Sigmoid colon (tissue), 7 donors: ENCODE measurements around the gene SIRPA. TPM values are rescaled to one million over a fixed set of nuclear protein-coding genes. Genes with fewer than 3 reads are reported as not detected.

Source experiments
- DNase-seq: peaks from one replicate; pipeline ENCODE4 v3.0.0-alpha.2; 2019
- H3K27ac ChIP-seq, 4 donors: fragments of 200-600 bp; sonication (generic); one replicate each; pipeline ENCODE4 v1.5.1; 2016 to 2019; ENCODE audit warnings: mild to moderate bottlenecking in 1 of 4
- H3K27me3 ChIP-seq, 3 donors: fragments of 200-600 bp; sonication (generic); one replicate each; pipeline ENCODE4 v1.5.1; 2019; ENCODE audit warnings: mild to moderate bottlenecking in 1 of 3
- H3K36me3 ChIP-seq, 4 donors: fragments of 200-600 bp; sonication (generic); one replicate each; pipeline ENCODE4 v1.5.1; 2016 to 2019
- H3K4me1 ChIP-seq, 4 donors: fragments of 200-600 bp; sonication (generic); one replicate each; pipeline ENCODE4 v1.5.1; 2017 to 2019
- H3K4me3 ChIP-seq, 4 donors: fragments of 200-600 bp; sonication (generic); one replicate each; pipeline ENCODE4 v1.5.1; 2017 to 2019; ENCODE audit warnings: mild to moderate bottlenecking in 2 of 4, moderate library complexity in 1 of 4
- H3K9me3 ChIP-seq, 4 donors: fragments of 200-600 bp in 3 of 4; sonication (generic) in 3 of 4; one replicate each; pipeline versions ENCODE4 v1.5.1 to v1.6.1; 2013 to 2019
- CTCF ChIP-seq, 4 experiments: fragments of 450-650 bp in 3 of 4; fragments of 200-600 bp in 1 of 4; IDR thresholded peaks; one replicate each; pipeline ENCODE4 v1.5.1; 2016 to 2019; ENCODE audit warnings: antibody characterized with exemption in 4 of 4, mild to moderate bottlenecking in 3 of 4, moderate library complexity in 2 of 4
- EP300 ChIP-seq, 4 donors: sonication (generic); formaldehyde crosslinking; IDR thresholded peaks; one replicate each; pipeline ENCODE4 v1.6.1; 2017; ENCODE audit warnings: antibody characterized with exemption in 4 of 4
- POLR2A ChIP-seq, 2 donors: fragments of 450-650 bp; IDR thresholded peaks; one replicate each; pipeline ENCODE4 v1.6.1; 2016; ENCODE audit warnings: antibody characterized with exemption in 2 of 2, mild to moderate bottlenecking in 2 of 2, moderate library complexity in 2 of 2
- POLR2AphosphoS5 ChIP-seq, 4 donors: sonication (generic); formaldehyde crosslinking; IDR thresholded peaks; one replicate each; pipeline ENCODE4 v1.6.1; 2017; ENCODE audit warnings: antibody characterized with exemption in 4 of 4
- WGBS, 2 donors: extraction: QIAGEN DNeasy Blood & Tissue Kit; methylation state at CpG; one replicate each; pipeline ENCODE4 v1.1.7; 2013; 5-methylcytosine and 5-hydroxymethylcytosine counted together
- intact Hi-C: fragments of 100-400 bp; cut with DNase I; formaldehyde crosslinking; loops from one replicate; pipeline ENCODE4 v1.15.1; 2023
- polyA plus RNA-seq, 3 donors: library from polyadenylated mRNA; stranded (reverse); fragments of 200-250 nt; gene quantifications; one replicate each; pipeline ENCODE4 v1.2.3, GENCODE V29; 2013
- total RNA-seq, 4 donors: library from RNA; depleted of rRNA; stranded (reverse); fragments of >200 nt; gene quantifications; one replicate each; pipeline ENCODE4 v1.1.0, GENCODE V29; 2016
- donor health status: healthy with polysubstance abuse.
- donor health status: Bipolar disorder and iron deficiency.
- donor health status: healthy.

SIRPA gene
- total and polyA plus RNA-seq, 7 donors: 8.4 to 25.5 (median 16.3) TPM

- no peaks in the 10 kb centered on the region for H3K9me3 ChIP-seq
- H3K27me3 ChIP-seq: no peaks in the 10 kb centered on the region
- H3K4me3 ChIP-seq: peak overlapping the region; percentile 72 to 87 (median 76)
- H3K36me3 ChIP-seq: peaks cover 0 to 7% (median 0%) of the 10 kb centered on the region in 4 donors
- TF ChIP-seq CTCF (IDR thresholded peaks at IDR 0.05) (no peak), POLR2AphosphoS5 (IDR thresholded peaks at IDR 0.05) (peak in 1 of 4 donors; percentile 57)
- H3K4me1 ChIP-seq: peaks cover 0 to 62% (median 52%) of the 10 kb centered on the region in 4 donors
- intact Hi-C loops: loop anchor here (2.0 to 10.0 kb wide), 5 partner anchors 40 to 980 kb away; partner anchors contain the start of genes PTPRA and SNPH
- peak overlapping the region; percentile 93 to 94 (median 94) for H3K27ac ChIP-seq
- 0 to 1% methylated on average over 70 of the region's 70 CpGs for WGBS, 2 donors
- DNase-seq: peak; percentile 87
These were observed 696 bp upstream of the SIRPA start for GRCh38 chr20:1894471-1894950.

GRCh38 chr20:1895674-1896483 lies 672 bp downstream of the SIRPA start:
- H3K9me3 ChIP-seq: no peaks in the 10 kb centered on the region
- H3K4me1 ChIP-seq: peaks cover 0 to 76% (median 66%) of the 10 kb centered on the region in 4 donors
- no peaks in the 10 kb centered on the region for H3K27me3 ChIP-seq
- DNase-seq: peak; percentile 82
- intact Hi-C loops: loop anchor here (2.0 to 10.0 kb wide), 5 partner anchors 39 to 979 kb away; partner anchors contain the start of genes PTPRA and STK35
- TF ChIP-seq CTCF (IDR thresholded peaks at IDR 0.05): no peak
- no peak for TF ChIP-seq POLR2AphosphoS5 (IDR thresholded peaks at IDR 0.05)
- TF ChIP-seq POLR2A (IDR thresholded peaks at IDR 0.05): no peak
- no peak for TF ChIP-seq EP300 (IDR thresholded peaks at IDR 0.05)
- WGBS, 2 donors: 14 to 25% methylated on average over 24 of the region's 24 CpGs
- peak overlapping the region; percentile 72 to 87 (median 76) for H3K4me3 ChIP-seq
- peak overlapping the region; percentile 93 to 94 (median 94) for H3K27ac ChIP-seq
- H3K36me3 ChIP-seq: no peaks in the 10 kb centered on the region

- Histone ChIP-seq H3K36me3 (no peaks in the 10 kb centered on the region), H3K4me1 (peaks cover 0 to 76% (median 66%) of the 10 kb centered on the region in 4 donors), H3K27ac (peak overlapping the region; percentile 93 to 94 (median 94)), H3K4me3 (peak overlapping the region in 3 of 4 donors; percentile 72 to 87 (median 78)), H3K27me3 (no peaks in the 10 kb centered on the region), H3K9me3 (no peaks in the 10 kb centered on the region)
- intact Hi-C loops: loop anchor here (5.0 to 10.0 kb wide), 2 partner anchors 206 to 978 kb away; partner anchors contain the start of genes PTPRA and STK35
- 78 to 80% methylated on average over 12 of the region's 12 CpGs for WGBS, 2 donors
- TF ChIP-seq POLR2AphosphoS5 (IDR thresholded peaks at IDR 0.05): no peak
- no peak for TF ChIP-seq POLR2A (IDR thresholded peaks at IDR 0.05)
- TF ChIP-seq EP300 (IDR thresholded peaks at IDR 0.05): no peak
- no peak for TF ChIP-seq CTCF (IDR thresholded peaks at IDR 0.05)
- DNase-seq: no peak
These were observed 1.5 kb downstream of the SIRPA start for GRCh38 chr20:1896484-1897258.

- Histone ChIP-seq H3K4me3 (no peak overlapping the region), H3K4me1 (peaks cover 0 to 73% (median 64%) of the 10 kb centered on the region in 4 donors)
These were observed 2.3 kb downstream of the SIRPA start for GRCh38 chr20:1897541-1897940.

More at GRCh38 chr20:1897541-1897940, 2.3 kb downstream of the SIRPA start:
- H3K9me3 ChIP-seq: no peaks in the 10 kb centered on the region
- intact Hi-C loops: loop anchor here (5.0 to 10.0 kb wide), 2 partner anchors 205 to 977 kb away; partner anchors contain the start of genes PTPRA and STK35
- H3K27ac ChIP-seq: peak overlapping the region; percentile 62 to 94 (median 82)
- TF ChIP-seq CTCF (IDR thresholded peaks at IDR 0.05): no peak
- no peak for TF ChIP-seq POLR2A (IDR thresholded peaks at IDR 0.05)
- no peak for TF ChIP-seq EP300 (IDR thresholded peaks at IDR 0.05)
- no peak for TF ChIP-seq POLR2AphosphoS5 (IDR thresholded peaks at IDR 0.05)
- WGBS, 2 donors: 82 to 89% methylated on average over 2 of the region's 2 CpGs
- peak; percentile 72 for DNase-seq
- no peaks in the 10 kb centered on the region for H3K27me3 ChIP-seq
- H3K36me3 ChIP-seq: no peaks in the 10 kb centered on the region
